LHCN-M2 (cell line): Measurements from ENCODE around the gene ZFYVE9. TPM values are rescaled to one million over a fixed set of nuclear protein-coding genes. Genes with fewer than 3 reads are reported as not detected.
A peak's percentile ranks its signal among the peaks of the same experiment; 100 is the strongest.
"Not testable (repeated sequence)": the region's sequence is repeated elsewhere in the genome, so short reads cannot be mapped to it uniquely, and the experiment has no call there.

Experiments
- DNase-seq: peaks from one replicate; pipeline ENCODE4 v3.0.0-alpha.2; 2012; ENCODE audit warnings: low read depth
- total RNA-seq: library from RNA; depleted of rRNA; stranded (reverse); fragments of >200 nt; gene quantifications from 2 replicates; pipeline ENCODE4 v1.2.3, GENCODE V29; 2014; rRNA removed

ZFYVE9 gene
- total RNA-seq, 1 experiment from 2014 or later: 23.9 TPM

GRCh38 chr1:52365746-52366516 is 224.0 kb downstream of the ZFYVE9 start, which contains the start of gene CC2D1B:
CC2D1B (minus strand) TSS chr1:52366205; CDS start chr1:52364620, 1,585 bp downstream.
- peak; percentile 93 for DNase-seq

DNA sequence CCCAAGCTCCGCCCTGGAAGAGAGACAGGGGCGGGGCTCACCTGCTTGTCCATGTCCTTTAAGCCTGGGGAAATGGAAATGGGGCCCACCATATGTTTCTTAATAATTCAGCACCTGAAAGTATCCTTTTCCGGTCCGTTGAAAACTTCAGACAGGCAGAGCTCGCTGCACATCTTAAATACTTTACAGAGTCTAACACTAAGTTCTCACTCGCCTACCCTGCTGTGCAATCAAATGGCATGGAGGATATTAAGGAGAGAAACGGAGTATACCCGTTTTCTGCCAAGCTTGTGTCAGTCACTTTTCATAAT is 224.6 kb downstream of the ZFYVE9 start:
- no peak for DNase-seq

DNA sequence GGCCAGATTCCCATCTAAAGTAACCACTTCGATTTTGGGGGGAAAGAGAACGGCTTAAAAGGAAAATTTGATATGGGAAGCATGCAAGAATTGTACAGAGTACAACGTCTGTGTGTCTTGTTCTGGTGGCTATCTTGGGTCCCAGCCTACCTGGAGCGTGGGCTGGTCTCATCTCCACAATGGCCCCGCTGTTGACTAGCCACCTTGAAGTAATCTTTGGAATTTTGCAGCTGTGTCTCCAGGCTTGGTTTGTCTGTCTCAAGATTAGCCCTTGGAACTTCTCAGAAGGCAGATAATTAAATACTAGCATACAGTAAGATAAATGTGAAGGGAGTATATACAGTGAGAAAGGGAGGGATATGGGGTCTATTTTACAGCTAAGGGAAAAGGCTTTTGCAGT is 225.4 kb downstream of the ZFYVE9 start:
- DNase-seq: no peak

DNA sequence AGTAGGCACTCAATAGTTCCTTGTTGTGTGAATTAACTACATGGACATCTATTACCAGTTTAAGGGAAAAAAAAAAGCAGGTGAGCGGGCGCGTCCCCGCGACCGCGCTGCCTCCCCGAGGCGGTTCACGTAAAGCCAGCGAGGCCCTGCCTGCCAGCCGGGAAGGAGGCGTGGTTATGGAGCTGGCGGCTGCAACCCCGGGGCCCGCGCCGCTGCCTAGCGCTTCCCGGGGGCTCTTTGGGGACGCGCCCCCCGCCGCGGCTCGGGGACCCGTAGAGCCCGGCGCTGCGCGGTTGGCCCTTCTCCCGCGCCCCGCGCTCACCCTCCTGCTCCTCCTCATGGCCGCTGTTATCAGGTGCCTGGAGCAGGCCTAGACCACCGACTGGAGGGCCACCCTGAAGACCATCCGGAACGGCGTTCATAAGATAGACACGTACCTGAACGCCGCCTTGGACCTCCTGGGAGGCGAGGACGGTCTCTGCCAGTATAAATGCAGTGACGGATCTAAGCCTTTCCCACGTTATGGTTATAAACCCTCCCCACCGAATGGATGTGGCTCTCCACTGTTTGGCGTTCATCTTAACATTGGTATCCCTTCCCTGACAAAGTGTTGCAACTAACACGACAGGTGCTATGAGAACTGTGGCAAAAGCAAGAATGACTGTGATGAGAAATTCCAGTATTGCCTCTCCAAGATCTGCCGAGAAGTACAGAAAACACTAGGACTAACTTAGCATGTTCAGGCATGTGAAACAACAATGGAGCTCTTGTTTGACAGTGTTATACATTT is 226.7 kb downstream of the ZFYVE9 start:
- DNase-seq: peak; percentile 35

- DNase-seq: not testable (repeated sequence)
Measured at GRCh38 chr1:52369851-52370250, 228.0 kb downstream of the ZFYVE9 start.

GRCh38 chr1:52385376-52385775 is 243.5 kb downstream of the ZFYVE9 start:
- DNase-seq: no peak

- DNase-seq: no peak
Measured at GRCh38 chr1:52386458-52386857, 244.6 kb downstream of the ZFYVE9 start.

- no peak for DNase-seq
Measured at GRCh38 chr1:52393174-52393573, 251.3 kb downstream of the ZFYVE9 start.

Other genes starting within 250 kb of the ZFYVE9 start
- gene RAB3B, start 151.4 kb upstream of the ZFYVE9 start, total RNA-seq: 12.2 and 12.4 TPM in 2 replicates
- gene KTI12, start 108.3 kb upstream of the ZFYVE9 start, total RNA-seq: 17.8 and 21.0 TPM in 2 replicates
- gene TXNDC12, start 86.9 kb upstream of the ZFYVE9 start, total RNA-seq: 58.0 and 65.7 TPM in 2 replicates
- 56.1 and 68.6 TPM in 2 replicates for gene BTF3L4, start 85.8 kb upstream of the ZFYVE9 start, total RNA-seq
- 46.3 and 46.4 TPM in 2 replicates for gene CC2D1B, start 224.1 kb downstream of the ZFYVE9 start, total RNA-seq